Loucy (cell line): Measurements from ENCODE around the gene GLMN.

Source experiments
- H2AFZ ChIP-seq: fragments of 200-600 bp; sonication (generic); 2 replicates; pipeline ENCODE4 v1.6.0; 2016; ENCODE audit warnings: antibody characterized with exemption, mild to moderate bottlenecking, low read length, moderate library complexity
- H3F3A ChIP-seq: fragments of 200-600 bp; 2 replicates; pipeline ENCODE4 v1.6.0; 2016; ENCODE audit warnings: antibody characterized with exemption, low read depth, mild to moderate bottlenecking
- H3K27me3 ChIP-seq: fragments of 200-600 bp; sonication (generic); 2 replicates; pipeline ENCODE4 v1.6.1; 2014; ENCODE audit warnings: low read length, mild to moderate bottlenecking; ENCODE audit not compliant: insufficient read depth, poor library complexity, severe bottlenecking
- H3K36me3 ChIP-seq: fragments of 200-600 bp; sonication (generic); 2 replicates; pipeline ENCODE4 v1.6.1; 2016; ENCODE audit warnings: low read length; ENCODE audit not compliant: insufficient read depth
- H3K4me1 ChIP-seq: fragments of 200-600 bp; sonication (generic); 2 replicates; pipeline ENCODE4 v1.5.1; 2014; ENCODE audit warnings: low read length, mild to moderate bottlenecking; ENCODE audit not compliant: insufficient read depth, poor library complexity, severe bottlenecking
- H3K4me2 ChIP-seq: fragments of 200-600 bp; sonication (generic); 2 replicates; pipeline ENCODE4 v1.6.0; 2014; ENCODE audit warnings: antibody characterized with exemption, low read length, low read depth, mild to moderate bottlenecking; ENCODE audit not compliant: poor library complexity, severe bottlenecking
- H3K4me3 ChIP-seq: fragments of 200-600 bp; sonication (generic); 2 replicates; pipeline ENCODE4 v1.5.1; 2014; ENCODE audit warnings: low read length, mild to moderate bottlenecking, mixed read lengths; ENCODE audit not compliant: poor library complexity, severe bottlenecking
- H3K79me2 ChIP-seq: fragments of 200-600 bp; sonication (generic); 2 replicates; pipeline ENCODE4 v1.6.1; 2014; ENCODE audit warnings: low read length; ENCODE audit not compliant: insufficient read depth
- H3K9ac ChIP-seq: fragments of 200-600 bp; sonication (generic); 2 replicates; pipeline ENCODE4 v1.6.0; 2014; ENCODE audit warnings: mild to moderate bottlenecking, low read depth, low read length, moderate library complexity; ENCODE audit not compliant: poor library complexity, severe bottlenecking
- H3K9me2 ChIP-seq: fragments of 200-600 bp; sonication (generic); replicated peaks from 2 replicates; pipeline ENCODE4 v1.6.1; 2016; ENCODE audit warnings: low read depth, low read length, mixed read lengths
- H3K9me3 ChIP-seq: fragments of 200-600 bp; sonication (generic); 2 replicates; pipeline ENCODE4 v1.6.1; 2014; ENCODE audit warnings: mild to moderate bottlenecking, antibody characterized with exemption, low read length, low read depth; ENCODE audit not compliant: insufficient read depth
- H4K20me1 ChIP-seq: fragments of 200-600 bp; sonication (generic); 2 replicates; pipeline ENCODE4 v1.6.0; 2014; ENCODE audit warnings: antibody characterized with exemption, low read length, mild to moderate bottlenecking; ENCODE audit not compliant: insufficient read depth, poor library complexity, severe bottlenecking
- CTCF ChIP-seq: fragments of 200-600 bp; sonication (generic); conservative IDR thresholded peaks from 2 replicates; pipeline ENCODE4 v1.5.1; 2014; ENCODE audit warnings: mild to moderate bottlenecking, antibody characterized with exemption, low read length
- EZH2phosphoT487 ChIP-seq: fragments of 200-600 bp; IDR thresholded peaks from 2 replicates; pipeline ENCODE4 v1.6.1; 2018; ENCODE audit warnings: antibody characterized with exemption, mild to moderate bottlenecking, moderate library complexity, borderline replicate concordance

The GLMN gene

DNA sequence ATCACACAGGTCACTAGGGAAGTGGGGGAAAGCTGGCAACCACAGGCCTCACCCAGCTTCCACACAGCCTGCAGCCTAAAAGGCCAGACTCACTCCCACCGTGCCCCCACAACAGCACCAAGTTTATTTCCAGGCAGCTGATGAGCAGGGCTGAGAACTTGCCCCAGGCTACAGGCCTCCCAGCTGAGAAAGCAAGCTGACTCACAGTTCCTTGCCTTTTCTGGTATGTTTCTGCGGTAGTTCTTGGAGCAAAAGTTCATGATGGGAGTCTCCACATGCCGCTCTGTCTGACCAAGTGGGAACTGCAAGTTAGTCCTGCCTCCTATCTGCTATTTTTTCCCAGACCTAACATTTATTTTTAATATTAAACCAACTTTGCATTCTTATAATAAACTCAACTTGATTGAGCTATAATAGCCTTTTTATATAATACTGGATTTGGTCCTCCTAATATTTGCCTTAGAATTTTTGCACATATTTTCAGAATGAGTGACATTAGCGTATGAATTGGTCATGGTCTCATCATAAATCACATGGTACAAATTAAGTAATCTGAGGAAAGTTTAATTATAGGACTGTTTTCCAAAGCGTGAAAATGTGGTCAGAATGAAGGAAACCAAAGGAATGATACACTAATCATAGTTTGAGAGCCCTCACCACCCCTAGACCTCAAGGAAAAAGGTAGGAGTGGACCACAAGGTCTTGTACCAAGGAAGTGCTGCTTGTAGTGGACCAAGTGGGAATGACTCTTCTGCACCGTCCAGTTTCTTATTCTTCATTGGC lies 30.8 kb upstream of the GLMN start:
- Histone ChIP-seq H4K20me1 (no peaks in the 10 kb centered on the region), H3K9ac (no peak overlapping the region), H3K27me3 (no peaks in the 10 kb centered on the region), H3K4me3 (no peak overlapping the region), H3K4me2 (no peak overlapping the region), H3K9me3 (peaks cover 7% of the 10 kb centered on the region; the same call in 1 of the 2 replicates), H3K79me2 (no peaks in the 10 kb centered on the region), H2AFZ (no peak overlapping the region), H3K4me1 (no peaks in the 10 kb centered on the region), H3F3A (no peaks in the 10 kb centered on the region), H3K9me2 (no peaks in the 10 kb centered on the region), H3K36me3 (peaks cover 20% of the 10 kb centered on the region)
- TF ChIP-seq CTCF (no peak), EZH2phosphoT487 (no peak)

DNA sequence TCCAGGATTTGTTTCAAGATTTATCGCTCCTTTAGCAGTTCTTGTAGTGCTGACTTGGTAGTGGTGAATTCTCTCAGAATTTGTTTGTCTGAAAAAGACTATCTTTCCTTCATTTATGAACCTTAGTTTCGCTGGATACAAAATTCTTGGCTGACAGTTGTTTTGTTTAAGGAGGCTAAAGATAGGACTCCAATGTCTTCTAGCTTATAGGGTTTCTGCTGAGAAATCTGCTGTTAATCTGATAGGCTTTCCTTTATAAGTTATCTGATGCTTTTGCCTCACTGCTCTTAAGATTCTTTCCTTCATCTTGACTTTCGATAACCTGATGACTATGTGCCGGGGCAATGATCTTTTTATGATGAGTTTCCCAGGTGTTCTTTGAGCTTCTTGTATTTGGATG lies 29.0 kb upstream of the GLMN start:
- Histone ChIP-seq H3K36me3 (peaks cover 33% of the 10 kb centered on the region), H3K9me3 (peaks cover 7% of the 10 kb centered on the region; the same call in 1 of the 2 replicates), H3K79me2 (no peaks in the 10 kb centered on the region), H3F3A (no peaks in the 10 kb centered on the region), H2AFZ (no peak overlapping the region), H3K27me3 (no peaks in the 10 kb centered on the region), H3K4me2 (no peak overlapping the region), H3K4me1 (no peaks in the 10 kb centered on the region), H3K4me3 (no peak overlapping the region), H3K9ac (no peak overlapping the region), H3K9me2 (no peaks in the 10 kb centered on the region), H4K20me1 (no peaks in the 10 kb centered on the region)
- TF ChIP-seq CTCF (no peak), EZH2phosphoT487 (no peak)

DNA sequence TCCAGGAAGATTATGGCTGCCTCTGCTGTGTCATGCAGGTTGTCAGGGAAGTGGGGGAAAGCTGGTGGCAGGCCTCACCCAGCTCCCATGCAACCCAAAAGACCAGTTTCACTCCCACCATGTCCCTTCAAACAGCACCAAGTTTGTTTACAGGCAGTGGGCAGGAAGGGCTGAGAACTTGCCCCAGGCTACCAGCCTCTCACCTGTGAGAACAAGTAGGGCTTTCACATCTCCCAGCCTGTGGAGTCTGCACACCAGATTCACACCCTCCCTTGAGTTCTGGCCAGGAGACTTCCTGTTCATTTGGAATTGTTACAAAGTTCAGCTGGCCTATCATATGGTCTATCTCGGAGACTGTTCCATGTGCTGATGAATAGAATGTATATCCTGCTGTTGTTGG lies 27.9 kb upstream of the GLMN start:
- Histone ChIP-seq H3K4me3 (no peak overlapping the region), H3K27me3 (no peaks in the 10 kb centered on the region), H2AFZ (no peak overlapping the region), H3K9me2 (no peaks in the 10 kb centered on the region), H3K36me3 (peaks cover 33% of the 10 kb centered on the region), H3K4me2 (no peak overlapping the region), H3K79me2 (no peaks in the 10 kb centered on the region), H4K20me1 (no peaks in the 10 kb centered on the region), H3K4me1 (no peaks in the 10 kb centered on the region), H3K9me3 (peaks cover 7% of the 10 kb centered on the region; the same call in 1 of the 2 replicates), H3F3A (no peaks in the 10 kb centered on the region), H3K9ac (no peak overlapping the region)
- TF ChIP-seq CTCF (no peak), EZH2phosphoT487 (no peak)
